Activated CD8-positive, alpha-beta T cell treated with anti-CD3 and anti-CD28 coated beads for 36 hours (primary cell): ENCODE results near the gene FASTKD3. TPM values are rescaled to one million over a fixed set of nuclear protein-coding genes. Genes with fewer than 3 reads are reported as not detected.

ENCODE experiments used
- ATAC-seq: fragments of 200-7000 bp; cut with Tn5 transposase; one replicate; pipeline ENCODE4 v1.10.0; 2021; ENCODE audit warnings: mild to moderate bottlenecking, moderate library complexity
- CTCF ChIA-PET: fragments of 350-600 bp; sonication (Branson Sonifier 250); formaldehyde crosslinking; loops from one replicate; lab custom pipeline; 2021; ENCODE audit warnings: antibody characterized with exemption; lab: Charles Lee
- POLR2A ChIA-PET: fragments of 350-600 bp; sonication (Branson Sonifier 250); formaldehyde crosslinking; loops from one replicate; lab custom pipeline; 2021; ENCODE audit warnings: antibody characterized with exemption; lab: Charles Lee
- DNase-seq: peaks from one replicate; pipeline ENCODE4 v3.0.0-alpha.2; 2020
- H3K27ac Mint-ChIP-seq: one replicate; pipeline ENCODE4 v1.8.0; 2021; ENCODE audit warnings: mild to moderate bottlenecking, mixed read lengths
- H3K27me3 Mint-ChIP-seq: one replicate; pipeline ENCODE4 v1.8.0; 2021; ENCODE audit warnings: mixed read lengths
- H3K36me3 Mint-ChIP-seq: one replicate; pipeline ENCODE4 v1.8.0; 2021; ENCODE audit warnings: low read depth, mixed read lengths
- H3K4me1 Mint-ChIP-seq: one replicate; pipeline ENCODE4 v1.8.0; 2021; ENCODE audit warnings: low read depth, mixed read lengths
- H3K4me3 Mint-ChIP-seq: one replicate; pipeline ENCODE4 v1.8.0; 2021; ENCODE audit warnings: mild to moderate bottlenecking, moderate library complexity, mixed read lengths
- H3K9me3 Mint-ChIP-seq: one replicate; pipeline ENCODE4 v1.8.0; 2021; ENCODE audit warnings: mixed read lengths
- CTCF ChIP-seq: fragments of 200-600 bp; IDR thresholded peaks from one replicate; pipeline ENCODE4 v1.8.0; 2022; ENCODE audit warnings: antibody characterized with exemption, mild to moderate bottlenecking
- intact Hi-C: fragments of 100-400 bp; cut with micrococcal nuclease; formaldehyde crosslinking; loops from one replicate; pipeline ENCODE4 v1.10.0; 2022
- total RNA-seq, 2 experiments: library from RNA; stranded (reverse); gene quantifications; one replicate each; pipeline ENCODE4 v1.2.3, GENCODE V29; 2021

FASTKD3 gene
- total RNA-seq, 2 experiments from 2014 or later: 10.6 to 10.7 TPM

DNA sequence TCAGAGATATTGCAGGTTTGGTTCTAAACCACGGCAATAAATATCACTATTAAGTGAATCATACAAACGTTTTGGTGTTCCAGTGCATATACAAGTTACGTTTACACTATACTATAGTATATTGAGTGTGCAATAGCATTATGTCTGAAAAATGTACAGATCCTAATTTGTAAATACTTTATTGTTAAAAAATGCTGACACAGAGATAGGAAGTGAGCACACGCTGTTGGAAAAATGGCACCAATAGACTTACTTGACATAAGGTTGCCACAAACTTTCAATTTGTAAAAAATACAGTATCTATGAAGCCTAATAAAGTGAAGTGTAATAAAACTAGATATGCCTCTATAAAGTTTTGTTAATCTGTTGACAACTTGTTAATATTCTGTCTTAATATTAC lies 33.8 kb downstream of the FASTKD3 start:
- CTCF ChIA-PET: no interaction called here
- intact Hi-C loops: no loop called here

GRCh38 chr5:7828269-7828668 lies 40.6 kb downstream of the FASTKD3 start:
- intact Hi-C loops: no loop called here
- ATAC-seq (no peak), DNase-seq (no peak)
- Mint-ChIP-seq H3K4me3 (no peak overlapping the region), H3K36me3 (no peaks in the 10 kb centered on the region), H3K27ac (no peak overlapping the region), H3K4me1 (no peaks in the 10 kb centered on the region), H3K9me3 (no peaks in the 10 kb centered on the region), H3K27me3 (peaks cover 6% of the 10 kb centered on the region)
- TF ChIP-seq CTCF: no peak
- POLR2A ChIA-PET: no interaction called here
- CTCF ChIA-PET: interaction anchor here (2.0 kb wide), 1 partner anchor 13 kb away, joined by 10 read pairs; no protein-coding TSS in a partner anchor

More for the DNA sequence above, 33.8 kb downstream of the FASTKD3 start:
- DNase-seq (no peak), ATAC-seq (no peak)
- no peak overlapping the region for H3K4me3 Mint-ChIP-seq
- H3K4me1 Mint-ChIP-seq: no peaks in the 10 kb centered on the region
- H3K36me3 Mint-ChIP-seq: no peaks in the 10 kb centered on the region
- POLR2A ChIA-PET: no interaction called here
- H3K27me3 Mint-ChIP-seq: peaks cover 16% of the 10 kb centered on the region
- TF ChIP-seq CTCF: no peak
- H3K9me3 Mint-ChIP-seq: no peaks in the 10 kb centered on the region
- no peak overlapping the region for H3K27ac Mint-ChIP-seq

DNA sequence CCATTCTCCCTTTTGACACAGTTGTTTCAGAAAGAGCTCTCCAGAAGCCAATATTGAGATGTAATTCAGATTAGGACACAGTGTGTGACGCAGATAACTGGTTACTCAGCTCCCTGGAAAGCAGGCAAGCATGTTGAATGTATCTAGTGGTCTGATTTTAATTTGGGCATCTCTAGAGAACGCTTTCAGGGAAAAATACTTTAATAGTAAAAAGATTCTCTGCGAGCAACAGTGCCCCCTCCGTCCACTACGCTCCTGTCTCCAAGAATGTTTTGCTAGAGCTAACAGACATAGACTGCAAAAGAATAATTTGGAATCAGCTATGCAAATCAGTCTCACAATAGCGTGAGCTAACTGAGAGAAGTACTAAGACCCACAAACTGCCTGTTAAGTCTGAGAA lies 41.2 kb downstream of the FASTKD3 start:
- H3K36me3 Mint-ChIP-seq: no peaks in the 10 kb centered on the region
- DNase-seq (no peak), ATAC-seq (no peak)
- POLR2A ChIA-PET: interaction anchor here (0.6 kb wide), 1 partner anchor 74 kb away, joined by 3 read pairs; no protein-coding TSS in a partner anchor
- H3K27ac Mint-ChIP-seq: no peak overlapping the region
- no peak overlapping the region for H3K4me3 Mint-ChIP-seq
- CTCF ChIA-PET: interaction anchor here (1.0 to 2.0 kb wide), 2 partner anchors 12 to 60 kb away, joined by 3 to 10 read pairs; no protein-coding TSS in a partner anchor
- intact Hi-C loops: no loop called here
- H3K4me1 Mint-ChIP-seq: no peaks in the 10 kb centered on the region
- H3K9me3 Mint-ChIP-seq: no peaks in the 10 kb centered on the region
- peaks cover 12% of the 10 kb centered on the region for H3K27me3 Mint-ChIP-seq
- TF ChIP-seq CTCF: no peak

DNA sequence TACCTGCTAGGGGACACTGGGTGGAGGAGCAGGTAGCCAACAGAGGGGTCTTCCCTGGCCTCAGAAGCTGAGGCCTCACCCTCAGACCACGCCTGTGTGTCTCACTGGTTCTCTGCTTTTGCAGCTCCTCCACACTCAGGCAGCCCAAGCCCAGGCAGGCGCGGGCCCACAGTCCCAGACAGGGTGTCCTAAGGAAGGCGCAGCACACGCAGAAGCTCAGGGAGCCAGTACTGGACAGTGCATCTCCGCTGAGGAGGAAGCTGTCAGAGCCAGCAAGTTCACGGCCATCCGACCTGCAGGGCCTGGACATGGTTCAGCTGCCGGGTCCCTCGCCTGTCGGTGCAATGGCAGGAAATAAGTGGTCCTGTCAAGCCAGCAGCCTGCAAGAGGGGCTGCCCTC lies 43.2 kb downstream of the FASTKD3 start:
- H3K4me3 Mint-ChIP-seq: no peak overlapping the region
- DNase-seq: no peak
- ATAC-seq: no peak
- H3K4me1 Mint-ChIP-seq: no peaks in the 10 kb centered on the region
- no peak overlapping the region for H3K27ac Mint-ChIP-seq
- intact Hi-C loops: no loop called here
- no peak for TF ChIP-seq CTCF
- no peaks in the 10 kb centered on the region for H3K9me3 Mint-ChIP-seq
- peaks cover 14% of the 10 kb centered on the region for H3K27me3 Mint-ChIP-seq
- POLR2A ChIA-PET: no interaction called here
- no peaks in the 10 kb centered on the region for H3K36me3 Mint-ChIP-seq
- CTCF ChIA-PET: no interaction called here

GRCh38 chr5:7824995-7825394 lies 43.8 kb downstream of the FASTKD3 start:
- H3K36me3 Mint-ChIP-seq: no peaks in the 10 kb centered on the region
- no peak for ATAC-seq
- ChIA-PET CTCF (no interaction called here), POLR2A (no interaction called here)
- no peak for TF ChIP-seq CTCF
- H3K9me3 Mint-ChIP-seq: no peaks in the 10 kb centered on the region
- H3K4me3 Mint-ChIP-seq: no peak overlapping the region
- no peaks in the 10 kb centered on the region for H3K4me1 Mint-ChIP-seq
- H3K27me3 Mint-ChIP-seq: peaks cover 14% of the 10 kb centered on the region
- DNase-seq: no peak
- intact Hi-C loops: no loop called here
- no peak overlapping the region for H3K27ac Mint-ChIP-seq
